BE2C (cell line): Measurements from ENCODE around the gene PHF21B.

Source experiments
- DNase-seq: peaks from one replicate; pipeline ENCODE4 v3.0.0-alpha.2; 2020
- H3K27me3 ChIP-seq: fragments of 250-450 bp; sonication (Bioruptor Pico); 2 replicates; pipeline ENCODE4 v1.5.1; 2020; ENCODE audit warnings: mild to moderate bottlenecking
- H3K36me3 ChIP-seq: fragments of 250-450 bp; sonication (Bioruptor Pico); 2 replicates; pipeline ENCODE4 v1.5.1; 2020; ENCODE audit warnings: mild to moderate bottlenecking
- H3K4me1 ChIP-seq: fragments of 250-450 bp; sonication (Bioruptor Pico); 2 replicates; pipeline ENCODE4 v1.5.1; 2020
- H3K4me3 ChIP-seq: 2 replicates; pipeline ENCODE4 v1.5.1; 2011; ENCODE audit warnings: low read depth, low read length
- H3K9me3 ChIP-seq: fragments of 250-450 bp; sonication (Bioruptor Pico); 2 replicates; pipeline ENCODE4 v1.5.1; 2020
- TF ChIP-seq, protein P1 (sequence below): IDR thresholded peaks from 2 replicates; pipeline ENCODE4 v1.5.1; 2012; ENCODE audit warnings: mild to moderate bottlenecking, low read depth, low read length

The PHF21B gene

DNA sequence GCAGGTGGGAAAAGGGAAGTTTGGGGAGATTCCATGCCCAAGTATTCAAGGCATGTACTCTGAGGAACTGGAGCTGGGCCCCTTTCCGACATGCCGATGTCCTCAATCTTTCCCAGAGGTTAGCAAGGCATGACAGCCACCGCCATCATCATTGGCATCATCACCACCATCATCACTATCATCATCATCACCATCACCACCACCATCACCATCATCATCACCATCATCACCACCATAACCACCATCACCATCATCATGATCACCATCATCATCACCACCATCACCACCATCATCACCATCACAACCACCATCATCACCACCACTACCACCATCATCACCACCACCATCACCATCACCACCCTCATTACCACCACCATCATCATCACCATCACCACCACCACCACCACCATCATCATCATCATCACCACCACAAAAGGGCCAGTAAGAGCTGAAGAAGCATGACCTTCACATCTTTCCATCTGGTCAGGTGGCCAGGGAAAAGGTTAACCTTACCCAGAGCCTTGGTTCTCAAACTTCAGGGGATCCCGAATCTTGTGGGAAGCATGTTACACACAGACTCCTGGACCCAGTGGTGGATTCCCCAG lies 25.8 kb downstream of the PHF21B start:
- Histone ChIP-seq H3K27me3 (no peaks in the 10 kb centered on the region), H3K36me3 (peaks cover 6% of the 10 kb centered on the region), H3K4me1 (peaks cover 3% of the 10 kb centered on the region; the same call in 1 of the 2 replicates), H3K9me3 (no peaks in the 10 kb centered on the region), H3K4me3 (no peak overlapping the region)
- TF ChIP-seq, protein P1, sequence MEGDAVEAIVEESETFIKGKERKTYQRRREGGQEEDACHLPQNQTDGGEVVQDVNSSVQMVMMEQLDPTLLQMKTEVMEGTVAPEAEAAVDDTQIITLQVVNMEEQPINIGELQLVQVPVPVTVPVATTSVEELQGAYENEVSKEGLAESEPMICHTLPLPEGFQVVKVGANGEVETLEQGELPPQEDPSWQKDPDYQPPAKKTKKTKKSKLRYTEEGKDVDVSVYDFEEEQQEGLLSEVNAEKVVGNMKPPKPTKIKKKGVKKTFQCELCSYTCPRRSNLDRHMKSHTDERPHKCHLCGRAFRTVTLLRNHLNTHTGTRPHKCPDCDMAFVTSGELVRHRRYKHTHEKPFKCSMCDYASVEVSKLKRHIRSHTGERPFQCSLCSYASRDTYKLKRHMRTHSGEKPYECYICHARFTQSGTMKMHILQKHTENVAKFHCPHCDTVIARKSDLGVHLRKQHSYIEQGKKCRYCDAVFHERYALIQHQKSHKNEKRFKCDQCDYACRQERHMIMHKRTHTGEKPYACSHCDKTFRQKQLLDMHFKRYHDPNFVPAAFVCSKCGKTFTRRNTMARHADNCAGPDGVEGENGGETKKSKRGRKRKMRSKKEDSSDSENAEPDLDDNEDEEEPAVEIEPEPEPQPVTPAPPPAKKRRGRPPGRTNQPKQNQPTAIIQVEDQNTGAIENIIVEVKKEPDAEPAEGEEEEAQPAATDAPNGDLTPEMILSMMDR = no peak
- no peak for DNase-seq

DNA sequence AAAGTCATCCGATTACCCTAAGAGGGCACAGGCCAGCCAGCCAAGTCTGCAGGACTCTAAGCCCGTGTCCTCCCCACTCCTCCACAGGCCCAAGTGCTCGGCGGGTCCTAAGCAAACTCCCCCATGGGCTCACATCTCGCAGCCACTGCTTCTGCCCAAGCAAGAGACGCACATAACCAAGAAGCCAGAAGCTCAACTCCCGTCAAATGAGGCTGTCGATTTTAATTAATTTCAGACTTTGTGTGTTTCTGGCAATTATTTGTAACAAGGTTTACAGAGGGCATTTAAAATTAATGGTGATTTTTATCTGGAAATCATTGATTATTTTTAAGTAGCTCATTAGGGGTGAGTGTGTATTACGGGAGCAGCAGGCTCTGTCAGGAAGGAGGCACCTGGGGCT lies 27.4 kb downstream of the PHF21B start:
- Histone ChIP-seq H3K27me3 (no peaks in the 10 kb centered on the region), H3K4me1 (peaks cover 3% of the 10 kb centered on the region; the same call in 1 of the 2 replicates), H3K4me3 (no peak overlapping the region), H3K9me3 (no peaks in the 10 kb centered on the region), H3K36me3 (peaks cover 6% of the 10 kb centered on the region)
- DNase-seq = no peak
- TF ChIP-seq, protein P1 = no peak

DNA sequence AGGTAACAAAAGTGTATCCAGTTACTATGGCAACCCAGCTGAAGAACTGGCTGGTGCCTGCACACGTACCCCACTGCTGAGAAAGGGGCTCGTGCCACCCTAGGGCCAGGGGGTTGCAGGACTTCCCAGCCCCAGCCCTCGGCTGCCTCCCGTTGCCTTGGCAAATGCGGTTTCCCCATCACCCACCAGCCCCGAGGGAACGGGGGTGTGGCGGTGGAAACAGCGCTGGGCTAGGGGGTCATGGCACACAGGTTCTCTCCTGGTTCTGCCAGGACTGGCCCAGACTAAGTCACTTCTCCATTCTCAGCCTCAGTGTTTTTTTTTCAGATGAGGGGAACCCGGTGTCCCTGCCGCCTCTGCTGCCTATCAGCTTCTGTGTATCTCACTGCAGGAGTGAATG lies 27.9 kb downstream of the PHF21B start:
- Histone ChIP-seq H3K9me3 (no peaks in the 10 kb centered on the region), H3K4me1 (peaks cover 3% of the 10 kb centered on the region; the same call in 1 of the 2 replicates), H3K36me3 (peaks cover 3% of the 10 kb centered on the region; the same call in 1 of the 2 replicates), H3K27me3 (no peaks in the 10 kb centered on the region), H3K4me3 (no peak overlapping the region)
- DNase-seq = no peak
- TF ChIP-seq, protein P1 = no peak

DNA sequence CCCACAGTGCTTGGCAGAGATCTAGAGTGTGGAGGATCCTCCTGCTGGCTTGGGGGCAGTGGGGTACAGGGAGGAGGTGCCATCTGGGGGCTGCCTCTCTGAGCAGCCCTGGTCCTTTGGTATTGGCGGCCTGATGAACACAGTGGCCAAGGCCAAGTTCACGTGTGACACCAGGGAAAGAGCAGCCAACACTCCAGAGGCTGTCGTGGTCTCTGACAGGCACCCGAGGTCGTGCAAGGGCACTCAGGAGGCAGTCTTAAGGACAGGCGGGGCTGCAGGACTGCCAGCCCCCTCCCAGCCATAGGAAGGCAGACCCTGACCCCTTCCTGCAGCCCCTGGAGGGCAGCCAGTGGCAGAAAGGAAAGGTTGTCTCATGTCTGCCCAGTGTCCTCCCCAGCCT lies 30.7 kb downstream of the PHF21B start:
- H3K27me3 ChIP-seq = no peaks in the 10 kb centered on the region
- H3K9me3 ChIP-seq = no peaks in the 10 kb centered on the region
- no peak for DNase-seq
- TF ChIP-seq, protein P1 = no peak
- no peak overlapping the region for H3K4me3 ChIP-seq
- no peaks in the 10 kb centered on the region for H3K36me3 ChIP-seq
- peaks cover 3% of the 10 kb centered on the region; the same call in 1 of the 2 replicates for H3K4me1 ChIP-seq

DNA sequence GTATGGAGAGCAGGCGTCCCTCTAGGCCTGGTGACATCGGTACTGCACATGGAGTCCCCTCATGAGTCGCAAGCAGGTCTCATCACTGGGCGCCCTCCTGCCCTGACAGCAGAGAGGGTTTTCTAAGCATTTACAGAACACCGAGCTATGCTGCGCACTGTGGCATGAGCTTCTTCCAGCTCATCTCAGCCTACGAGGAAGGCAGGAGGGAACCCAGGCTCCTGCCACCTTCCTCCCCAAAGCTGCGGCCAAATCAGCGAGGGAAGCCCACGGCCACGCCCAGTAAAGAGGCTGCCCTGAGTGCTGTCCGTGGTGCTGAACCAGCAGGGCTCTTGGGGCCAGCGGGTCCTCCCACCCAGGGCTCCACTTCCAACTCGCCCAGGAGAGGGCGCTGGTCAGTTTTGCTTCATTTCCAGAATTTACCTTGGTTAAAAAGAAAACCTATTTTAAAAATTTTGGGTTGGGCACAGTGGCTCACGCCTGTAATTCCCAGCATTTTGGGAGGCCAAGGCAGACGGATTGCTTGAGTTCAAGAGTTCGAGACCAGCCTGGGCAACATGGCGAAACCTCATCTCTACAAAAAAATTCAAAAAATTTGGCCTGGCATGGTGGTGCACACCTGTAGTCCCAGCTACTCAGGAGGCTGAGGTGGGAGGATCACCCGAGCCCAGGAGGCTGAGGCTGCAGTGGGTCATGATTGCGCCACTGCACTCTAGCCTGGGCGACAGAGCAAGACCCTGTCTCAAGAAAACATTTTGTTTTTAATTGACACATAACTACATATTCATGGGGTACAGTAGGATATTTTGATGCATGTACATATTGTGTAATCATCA lies 34.2 kb downstream of the PHF21B start:
- Histone ChIP-seq H3K9me3 (no peaks in the 10 kb centered on the region), H3K4me1 (peaks cover under 1% of the 10 kb centered on the region; the same call in 1 of the 2 replicates), H3K27me3 (no peaks in the 10 kb centered on the region), H3K4me3 (no peak overlapping the region), H3K36me3 (no peaks in the 10 kb centered on the region)
- peak; percentile 65 for DNase-seq
- TF ChIP-seq, protein P1 = peak; percentile 74

DNA sequence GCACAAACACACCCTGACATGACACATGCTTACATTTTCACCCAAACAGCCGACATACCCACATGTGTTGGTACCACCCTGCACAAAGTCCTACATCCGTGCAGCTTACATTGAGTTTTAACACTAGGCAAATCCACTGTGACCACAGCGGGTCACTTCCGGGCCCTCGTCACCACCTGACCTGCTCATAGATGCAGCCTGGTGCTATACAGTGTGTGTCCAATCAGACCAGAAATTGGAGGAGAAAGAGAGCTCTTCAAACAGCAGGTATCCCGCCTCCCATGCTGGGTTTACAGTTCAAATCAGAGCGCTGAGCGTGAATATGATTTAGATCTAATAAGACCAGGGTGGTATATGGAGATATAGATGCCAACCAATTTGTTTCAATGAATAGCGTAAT lies 35.4 kb downstream of the PHF21B start:
- H3K36me3 ChIP-seq = no peaks in the 10 kb centered on the region
- H3K27me3 ChIP-seq = no peaks in the 10 kb centered on the region
- no peak for DNase-seq
- TF ChIP-seq, protein P1 = no peak
- H3K9me3 ChIP-seq = no peaks in the 10 kb centered on the region
- no peaks in the 10 kb centered on the region for H3K4me1 ChIP-seq
- no peak overlapping the region for H3K4me3 ChIP-seq
